ENCODE results near the gene TRIM71.

Gene TRIM71

GRCh38 chr3:32831791-32832190, 14.0 kb downstream of the TRIM71 start:
- peaks cover 63% of the 10 kb centered on the region for H3K4me1 ChIP-seq (ENCODE audit: insufficient read depth, low read length, poor library complexity, severe bottlenecking)
- peaks cover 5% of the 10 kb centered on the region for H4K20me1 ChIP-seq (ENCODE audit: insufficient read depth, low read length, poor library complexity, severe bottlenecking)
- H3K9ac ChIP-seq (ENCODE audit: low read depth, low read length, poor library complexity, severe bottlenecking) = peak overlapping the region; percentile 0
- no peaks in the 10 kb centered on the region for H3K27me3 ChIP-seq (ENCODE audit: insufficient read depth, low read length, poor library complexity, severe bottlenecking)
- H2AFZ ChIP-seq (ENCODE audit: low read length) = no peak overlapping the region
- TF ChIP-seq EZH2phosphoT487 (IDR thresholded peaks at IDR 0.05; ENCODE audit: borderline replicate concordance) (no peak), CTCF (conservative IDR thresholded peaks at IDR 0.05; ENCODE audit: low read length) (no peak)
- H3K36me3 ChIP-seq (ENCODE audit: insufficient read depth, low read length) = no peaks in the 10 kb centered on the region
- peak overlapping the region; percentile 37 for H3K4me2 ChIP-seq (ENCODE audit: low read depth, low read length, poor library complexity, severe bottlenecking)
- H3K4me3 ChIP-seq (ENCODE audit: low read length, poor library complexity, severe bottlenecking) = peak overlapping the region; percentile 7
- H3K9me2 ChIP-seq (replicated peaks; ENCODE audit: low read depth, low read length) = no peaks in the 10 kb centered on the region
- no peaks in the 10 kb centered on the region for H3F3A ChIP-seq (ENCODE audit: low read depth)
- peaks cover 100% of the 10 kb centered on the region for H3K79me2 ChIP-seq (ENCODE audit: insufficient read depth, low read length)
- no peaks in the 10 kb centered on the region for H3K9me3 ChIP-seq (ENCODE audit: insufficient read depth, low read depth, low read length)

GRCh38 chr3:32832193-32832592, 14.4 kb downstream of the TRIM71 start:
- Histone ChIP-seq H3K27me3 (ENCODE audit: insufficient read depth, low read length, poor library complexity, severe bottlenecking) (no peaks in the 10 kb centered on the region), H3K4me2 (ENCODE audit: low read depth, low read length, poor library complexity, severe bottlenecking) (peak overlapping the region; percentile 37), H3K36me3 (ENCODE audit: insufficient read depth, low read length) (no peaks in the 10 kb centered on the region), H3K4me3 (ENCODE audit: low read length, poor library complexity, severe bottlenecking) (peak overlapping the region; percentile 7), H3K79me2 (ENCODE audit: insufficient read depth, low read length) (peaks cover 100% of the 10 kb centered on the region), H3K9me2 (replicated peaks; ENCODE audit: low read depth, low read length) (no peaks in the 10 kb centered on the region), H3F3A (ENCODE audit: low read depth) (no peaks in the 10 kb centered on the region), H4K20me1 (ENCODE audit: insufficient read depth, low read length, poor library complexity, severe bottlenecking) (peaks cover 5% of the 10 kb centered on the region), H3K9ac (ENCODE audit: low read depth, low read length, poor library complexity, severe bottlenecking) (peak overlapping the region; percentile 0), H3K9me3 (ENCODE audit: insufficient read depth, low read depth, low read length) (no peaks in the 10 kb centered on the region), H2AFZ (ENCODE audit: low read length) (no peak overlapping the region), H3K4me1 (ENCODE audit: insufficient read depth, low read length, poor library complexity, severe bottlenecking) (peaks cover 67% of the 10 kb centered on the region)
- no peak for TF ChIP-seq EZH2phosphoT487 (IDR thresholded peaks at IDR 0.05; ENCODE audit: borderline replicate concordance)
- TF ChIP-seq CTCF (conservative IDR thresholded peaks at IDR 0.05; ENCODE audit: low read length) = no peak

GRCh38 chr3:32835049-32835371, 17.2 kb downstream of the TRIM71 start:
- Histone ChIP-seq H3K9ac (ENCODE audit: low read depth, low read length, poor library complexity, severe bottlenecking) (no peak overlapping the region), H3K9me2 (replicated peaks; ENCODE audit: low read depth, low read length) (no peaks in the 10 kb centered on the region), H2AFZ (ENCODE audit: low read length) (no peak overlapping the region), H3K79me2 (ENCODE audit: insufficient read depth, low read length) (peaks cover 100% of the 10 kb centered on the region), H3F3A (ENCODE audit: low read depth) (no peaks in the 10 kb centered on the region), H3K4me3 (ENCODE audit: low read length, poor library complexity, severe bottlenecking) (no peak overlapping the region), H3K4me1 (ENCODE audit: insufficient read depth, low read length, poor library complexity, severe bottlenecking) (peaks cover 61% of the 10 kb centered on the region), H4K20me1 (ENCODE audit: insufficient read depth, low read length, poor library complexity, severe bottlenecking) (no peaks in the 10 kb centered on the region), H3K27me3 (ENCODE audit: insufficient read depth, low read length, poor library complexity, severe bottlenecking) (no peaks in the 10 kb centered on the region), H3K36me3 (ENCODE audit: insufficient read depth, low read length) (no peaks in the 10 kb centered on the region), H3K4me2 (ENCODE audit: low read depth, low read length, poor library complexity, severe bottlenecking) (no peak overlapping the region), H3K9me3 (ENCODE audit: insufficient read depth, low read depth, low read length) (no peaks in the 10 kb centered on the region)
- TF ChIP-seq EZH2phosphoT487 (IDR thresholded peaks at IDR 0.05; ENCODE audit: borderline replicate concordance) (no peak), CTCF (conservative IDR thresholded peaks at IDR 0.05; ENCODE audit: low read length) (no peak)
